DND-41 (cell line): ENCODE data around the gene SLC1A4.

ENCODE experiments used
- CTCF ChIP-seq: IDR thresholded peaks from 2 replicates; pipeline ENCODE4 v1.5.1; 2012; ENCODE audit warnings: borderline replicate concordance, low read length, moderate library complexity, mild to moderate bottlenecking; ENCODE audit not compliant: poor library complexity, severe bottlenecking; ENCODE audit errors: extremely low read depth
- EZH2 ChIP-seq: IDR thresholded peaks from 3 replicates; pipeline ENCODE4 v1.6.1; 2012; ENCODE audit warnings: borderline replicate concordance, low read depth, mild to moderate bottlenecking, moderate library complexity, low read length, inconsistent platforms; ENCODE audit not compliant: severe bottlenecking

DNA sequence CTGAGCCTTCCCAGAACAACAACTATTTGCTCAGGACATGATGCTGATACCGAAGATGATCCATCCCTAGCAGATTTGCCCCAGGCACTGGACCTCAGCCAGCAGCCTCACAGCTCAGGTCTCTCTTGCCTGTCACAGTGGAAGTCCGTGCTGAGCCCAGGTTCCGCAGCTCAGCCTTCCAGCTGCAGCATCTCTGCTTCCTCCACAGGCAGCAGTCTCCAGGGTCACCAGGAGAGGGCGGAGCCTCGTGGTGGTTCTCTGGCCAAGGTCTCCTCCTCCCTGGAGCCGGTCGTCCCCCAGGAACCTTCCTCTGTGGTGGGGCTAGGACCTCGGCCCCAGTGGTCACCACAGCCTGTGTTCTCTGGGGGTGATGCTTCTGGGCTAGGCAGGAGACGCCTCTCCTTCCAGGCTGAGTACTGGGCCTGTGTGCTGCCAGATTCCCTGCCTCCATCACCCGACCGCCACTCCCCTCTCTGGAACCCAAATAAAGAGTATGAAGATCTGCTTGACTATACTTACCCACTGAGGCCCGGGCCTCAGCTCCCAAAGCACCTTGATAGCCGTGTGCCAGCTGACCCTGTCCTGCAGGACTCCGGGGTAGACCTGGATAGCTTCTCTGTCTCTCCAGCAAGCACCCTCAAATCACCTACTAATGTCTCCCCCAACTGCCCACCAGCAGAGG lies 82.4 kb downstream of the SLC1A4 start:
- peak; percentile 36 for TF ChIP-seq CTCF
- no peak for TF ChIP-seq EZH2
